Stimulated activated naive CD4-positive, alpha-beta T cell (primary cell): ENCODE data around the gene CRIP2.

Source experiments
- DNase-seq, 6 experiments: peaks; one replicate each; lab custom pipeline; 2025; lab: John Stamatoyannopoulos, UW

CRIP2 gene

GRCh38 chr14:105461903-105462302 is 12.7 kb upstream of the CRIP2 start:
- DNase-seq, result no peak

GRCh38 chr14:105464501-105464900 is 10.1 kb upstream of the CRIP2 start:
- DNase-seq, result no peak

GRCh38 chr14:105465209-105466031 is 9.2 kb upstream of the CRIP2 start:
- no peak for DNase-seq

GRCh38 chr14:105466531-105467248 is 7.9 kb upstream of the CRIP2 start:
- DNase-seq, result no peak

- no peak for DNase-seq
Measured at GRCh38 chr14:105467249-105467941, 7.2 kb upstream of the CRIP2 start.

GRCh38 chr14:105467942-105468471 is 6.6 kb upstream of the CRIP2 start:
- no peak for DNase-seq

GRCh38 chr14:105468621-105469241 is 5.9 kb upstream of the CRIP2 start:
- DNase-seq, result no peak

GRCh38 chr14:105469456-105470349 is 4.9 kb upstream of the CRIP2 start:
- DNase-seq, result no peak

- no peak for DNase-seq
Measured at GRCh38 chr14:105470350-105471296, 4.0 kb upstream of the CRIP2 start.

GRCh38 chr14:105471297-105471821 is 3.3 kb upstream of the CRIP2 start:
- DNase-seq, result peak in 1 of 6 experiments; percentile 7

- DNase-seq, result no peak
Measured at GRCh38 chr14:105471823-105472485, 2.7 kb upstream of the CRIP2 start.

- no peak for DNase-seq
Measured at GRCh38 chr14:105472486-105472991, 2.1 kb upstream of the CRIP2 start.

GRCh38 chr14:105473033-105473676 is 1.5 kb upstream of the CRIP2 start:
- DNase-seq, result no peak

GRCh38 chr14:105473677-105474482 is 741 bp upstream of the CRIP2 start:
- DNase-seq, result peak; percentile 47 to 81 (median 70)

- DNase-seq, result no peak
Measured at GRCh38 chr14:105475269-105476096, 862 bp downstream of the CRIP2 start.

- no peak for DNase-seq
Measured at GRCh38 chr14:105476097-105476830, 1.6 kb downstream of the CRIP2 start.
